ENCODE results near the gene LARGE1. TPM values are rescaled to one million over a fixed set of nuclear protein-coding genes. Genes with fewer than 3 reads are reported as not detected.

The LARGE1 gene
- total RNA-seq, 1 experiment from 2014 or later: 1.5 TPM

GRCh38 chr22:33962409-33962808 lies 42.1 kb upstream of the LARGE1 start:
- no peaks in the 10 kb centered on the region for H3K36me3 ChIP-seq (ENCODE audit: control insufficient read depth in 1 of 2, insufficient read depth in 2 of 2, low read length in 2 of 2)
- no peak overlapping the region for H3K4me2 ChIP-seq (ENCODE audit: low read length)
- no peaks in the 10 kb centered on the region for H3K27me3 ChIP-seq (ENCODE audit: insufficient read depth, low read length)
- H3K9me2 ChIP-seq (ENCODE audit: insufficient read depth): no peaks in the 10 kb centered on the region
- no peak overlapping the region for H3K9ac ChIP-seq (ENCODE audit: low read length)
- no TSS peak for BruUV-seq (replicated peaks)
- intact Hi-C loops (cut with micrococcal nuclease): no loop called here
- ATAC-seq (no peak), DNase-seq (ENCODE audit: low read depth, low spot score) (no peak)
- CTCF ChIA-PET: no interaction called here
- no peaks in the 10 kb centered on the region for H3K4me1 ChIP-seq (ENCODE audit: control insufficient read depth in 1 of 2, insufficient read depth in 2 of 2, low read length in 2 of 2)
- H4K20me1 ChIP-seq (ENCODE audit: insufficient read depth): no peaks in the 10 kb centered on the region
- no peak overlapping the region for H2AFZ ChIP-seq (ENCODE audit: low read depth, low read length, poor library complexity, severe bottlenecking)
- RAD21 ChIA-PET (ENCODE audit: low non-redundant PET in 1 of 2, low total read pairs in 2 of 2, uncharacterized antibody in 2 of 2, unreplicated experiment in 2 of 2): no interaction called here
- peaks cover 0 to 41% of the 10 kb centered on the region in 2 experiments; a peak in 2 of 4 replicates for H3K9me3 ChIP-seq (ENCODE audit: control insufficient read depth in 1 of 2, insufficient read depth in 1 of 2, low read depth in 1 of 2, low read length in 2 of 2)
- no peak overlapping the region for H3K27ac ChIP-seq (ENCODE audit: low read depth, low read length)
- POLR2A ChIA-PET: no interaction called here
- TF ChIP-seq EZH2 (IDR thresholded peaks at IDR 0.05): no peak
- TF ChIP-seq REST (IDR thresholded peaks at IDR 0.05; ENCODE audit: low read depth): no peak
- TF ChIP-seq MAX (IDR thresholded peaks at IDR 0.05): no peak
- TF ChIP-seq JUND (IDR thresholded peaks at IDR 0.05): no peak
- TF ChIP-seq FOSL1 (IDR thresholded peaks at IDR 0.05; ENCODE audit: low read depth): no peak
- TF ChIP-seq SRF (IDR thresholded peaks at IDR 0.05; ENCODE audit: low read depth): no peak
- no peak for TF ChIP-seq ATF3 (IDR thresholded peaks at IDR 0.05)
- no peak for TF ChIP-seq SP1 (IDR thresholded peaks at IDR 0.05; ENCODE audit: low read depth)
- no peaks in the 10 kb centered on the region for H3K79me2 ChIP-seq (ENCODE audit: insufficient read depth, low read length)
- no peak overlapping the region for H3K4me3 ChIP-seq (replicated peaks in 1 of 2; ENCODE audit: low read depth in 1 of 2, low read length in 2 of 2)
